MM.1S (cell line): Measurements from ENCODE around the gene TARBP2.
A peak's percentile ranks its signal among the peaks of the same experiment; 100 is the strongest.

Experiments
- DNase-seq: peaks from one replicate; pipeline ENCODE4 v3.0.0-alpha.2; 2015
- H2AFZ ChIP-seq: fragments of 300-600 bp; sonication (generic); 2 replicates; pipeline ENCODE4 v1.6.0; 2016; ENCODE audit warnings: antibody characterized with exemption, low read length
- H3F3A ChIP-seq: fragments of 300-600 bp; sonication (generic); 2 replicates; pipeline ENCODE4 v1.6.1; 2016; ENCODE audit warnings: mild to moderate bottlenecking, antibody characterized with exemption, low read length, moderate library complexity, mixed read lengths; ENCODE audit not compliant: insufficient read depth
- H3K27ac ChIP-seq: fragments of 300-600 bp; sonication (generic); 2 replicates; pipeline ENCODE4 v1.5.1; 2016; ENCODE audit warnings: mild to moderate bottlenecking, low read length
- H3K27me3 ChIP-seq: fragments of 300-600 bp; sonication (generic); replicated peaks from 2 replicates; pipeline ENCODE4 v1.6.0; 2016; ENCODE audit warnings: low read length; ENCODE audit not compliant: insufficient read depth
- H3K36me3 ChIP-seq: fragments of 300-600 bp; sonication (generic); replicated peaks from 2 replicates; pipeline ENCODE4 v1.6.1; 2016; ENCODE audit warnings: mild to moderate bottlenecking, low read length, mixed read lengths; ENCODE audit not compliant: insufficient read depth
- H3K4me1 ChIP-seq: fragments of 300-600 bp; sonication (generic); 2 replicates; pipeline ENCODE4 v1.6.1; 2016; ENCODE audit warnings: low read length, mixed read lengths
- H3K4me2 ChIP-seq: fragments of 300-600 bp; sonication (generic); 2 replicates; pipeline ENCODE4 v1.6.0; 2016; ENCODE audit warnings: low read depth, low read length
- H3K4me3 ChIP-seq: fragments of 300-600 bp; sonication (generic); 2 replicates; pipeline ENCODE4 v1.5.1; 2016; ENCODE audit warnings: low read length, mixed read lengths
- H3K79me2 ChIP-seq: fragments of 300-600 bp; sonication (generic); 2 replicates; pipeline ENCODE4 v1.6.1; 2016; ENCODE audit warnings: mixed run types, low read length, mixed read lengths
- H3K9ac ChIP-seq: fragments of 300-600 bp; sonication (generic); 2 replicates; pipeline ENCODE4 v1.6.1; 2016; ENCODE audit warnings: low read length, mixed read lengths
- H3K9me2 ChIP-seq: fragments of 300-600 bp; sonication (generic); replicated peaks from 2 replicates; pipeline ENCODE4 v1.6.1; 2016; ENCODE audit warnings: mild to moderate bottlenecking, low read length, mixed read lengths; ENCODE audit not compliant: insufficient read depth
- H3K9me3 ChIP-seq: fragments of 300-600 bp; sonication (generic); replicated peaks from 2 replicates; pipeline ENCODE4 v1.6.1; 2016; ENCODE audit warnings: mild to moderate bottlenecking, low read length, mixed read lengths; ENCODE audit not compliant: insufficient read depth
- H4K20me1 ChIP-seq: fragments of 300-600 bp; sonication (generic); 2 replicates; pipeline ENCODE4 v1.6.1; 2016; ENCODE audit warnings: mild to moderate bottlenecking, low read length, moderate library complexity, mixed read lengths; ENCODE audit not compliant: insufficient read depth
- EZH2 ChIP-seq: fragments of 300-600 bp; sonication (generic); optimal IDR thresholded peaks from 2 replicates; pipeline ENCODE3; 2017; ENCODE audit warnings: low read depth, mild to moderate bottlenecking, antibody characterized with exemption, low read length, mixed read lengths
- EZH2phosphoT487 ChIP-seq: fragments of 300-600 bp; sonication (generic); IDR thresholded peaks from 2 replicates; pipeline ENCODE4 v1.6.1; 2018; ENCODE audit warnings: antibody characterized with exemption, low read length
- TF ChIP-seq, protein P1 (sequence below): fragments of 300-600 bp; sonication (generic); IDR thresholded peaks from 2 replicates; pipeline ENCODE4 v1.5.1; 2016; ENCODE audit warnings: antibody characterized with exemption, low read length, mixed read lengths

Gene TARBP2

DNA sequence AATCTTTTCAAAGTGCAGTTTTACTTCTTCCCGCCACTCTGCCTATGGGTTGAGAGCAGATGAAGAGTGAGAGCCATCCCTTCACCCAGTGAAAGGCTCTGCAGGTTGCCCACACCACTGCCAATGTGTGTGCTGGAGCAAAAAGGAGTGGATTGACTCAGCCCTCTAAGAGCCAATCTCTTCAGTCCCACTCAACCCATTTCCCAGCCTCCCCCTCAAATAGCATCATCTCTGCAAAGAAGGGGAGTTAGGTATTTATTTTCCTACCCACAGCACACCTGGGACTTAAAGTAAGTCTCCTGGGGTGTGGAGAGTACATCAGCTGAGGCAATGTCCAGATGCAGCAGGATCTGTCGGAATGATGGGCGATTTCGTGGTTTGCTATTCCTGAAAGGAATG, 17.1 kb upstream of the TARBP2 start:
- Histone ChIP-seq H3K36me3 (peaks cover 22% of the 10 kb centered on the region; the same call in 1 of the 2 replicates), H3K79me2 (peaks cover 26% of the 10 kb centered on the region), H3K4me3 (no peak overlapping the region), H3K27me3 (no peaks in the 10 kb centered on the region), H3K4me1 (peaks cover 19% of the 10 kb centered on the region), H3K9me2 (no peaks in the 10 kb centered on the region), H3K9ac (no peak overlapping the region), H3K9me3 (no peaks in the 10 kb centered on the region), H2AFZ (no peak overlapping the region), H3F3A (peaks cover 73% of the 10 kb centered on the region), H3K27ac (peak overlapping the region; percentile 9; the same call in 1 of the 2 replicates), H4K20me1 (peaks cover 7% of the 10 kb centered on the region; the same call in 1 of the 2 replicates), H3K4me2 (no peak overlapping the region)
- no peak for TF ChIP-seq EZH2phosphoT487
- TF ChIP-seq EZH2: no peak
- TF ChIP-seq, protein P1, sequence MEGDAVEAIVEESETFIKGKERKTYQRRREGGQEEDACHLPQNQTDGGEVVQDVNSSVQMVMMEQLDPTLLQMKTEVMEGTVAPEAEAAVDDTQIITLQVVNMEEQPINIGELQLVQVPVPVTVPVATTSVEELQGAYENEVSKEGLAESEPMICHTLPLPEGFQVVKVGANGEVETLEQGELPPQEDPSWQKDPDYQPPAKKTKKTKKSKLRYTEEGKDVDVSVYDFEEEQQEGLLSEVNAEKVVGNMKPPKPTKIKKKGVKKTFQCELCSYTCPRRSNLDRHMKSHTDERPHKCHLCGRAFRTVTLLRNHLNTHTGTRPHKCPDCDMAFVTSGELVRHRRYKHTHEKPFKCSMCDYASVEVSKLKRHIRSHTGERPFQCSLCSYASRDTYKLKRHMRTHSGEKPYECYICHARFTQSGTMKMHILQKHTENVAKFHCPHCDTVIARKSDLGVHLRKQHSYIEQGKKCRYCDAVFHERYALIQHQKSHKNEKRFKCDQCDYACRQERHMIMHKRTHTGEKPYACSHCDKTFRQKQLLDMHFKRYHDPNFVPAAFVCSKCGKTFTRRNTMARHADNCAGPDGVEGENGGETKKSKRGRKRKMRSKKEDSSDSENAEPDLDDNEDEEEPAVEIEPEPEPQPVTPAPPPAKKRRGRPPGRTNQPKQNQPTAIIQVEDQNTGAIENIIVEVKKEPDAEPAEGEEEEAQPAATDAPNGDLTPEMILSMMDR: no peak
- no peak for DNase-seq

GRCh38 chr12:53484686-53485575, 16.2 kb upstream of the TARBP2 start:
- TF ChIP-seq, protein P1: no peak
- TF ChIP-seq EZH2: no peak
- TF ChIP-seq EZH2phosphoT487: no peak
- Histone ChIP-seq H3K79me2 (peaks cover 16% of the 10 kb centered on the region), H3K27me3 (no peaks in the 10 kb centered on the region), H3K9me3 (no peaks in the 10 kb centered on the region), H3K4me3 (no peak overlapping the region), H3K4me2 (no peak overlapping the region), H2AFZ (no peak overlapping the region), H3K36me3 (peaks cover 12% of the 10 kb centered on the region; the same call in 1 of the 2 replicates), H3K9me2 (no peaks in the 10 kb centered on the region), H3F3A (peaks cover 68% of the 10 kb centered on the region), H3K27ac (peak overlapping the region; percentile 1; the same call in 1 of the 2 replicates), H4K20me1 (peaks cover 7% of the 10 kb centered on the region; the same call in 1 of the 2 replicates), H3K9ac (no peak overlapping the region), H3K4me1 (peaks cover 9% of the 10 kb centered on the region)
- no peak for DNase-seq

GRCh38 chr12:53485955-53486735, 14.9 kb upstream of the TARBP2 start:
- H3F3A ChIP-seq: peaks cover 56% of the 10 kb centered on the region
- H3K4me1 ChIP-seq: no peaks in the 10 kb centered on the region
- no peak overlapping the region for H3K9ac ChIP-seq
- TF ChIP-seq, protein P1: no peak
- no peak for TF ChIP-seq EZH2phosphoT487
- no peak for TF ChIP-seq EZH2
- no peak overlapping the region for H3K27ac ChIP-seq
- 0 out of 2 replicates have a peak, but pooled peaks cover 4% of the 10 kb centered on the region for H4K20me1 ChIP-seq
- no peaks in the 10 kb centered on the region for H3K9me2 ChIP-seq
- 0 out of 2 replicates have a peak, but pooled peaks cover 6% of the 10 kb centered on the region for H3K36me3 ChIP-seq
- H3K4me3 ChIP-seq: no peak overlapping the region
- H3K9me3 ChIP-seq: no peaks in the 10 kb centered on the region
- DNase-seq: no peak
- H3K79me2 ChIP-seq: peaks cover 7% of the 10 kb centered on the region; the same call in 1 of the 2 replicates
- no peak overlapping the region for H2AFZ ChIP-seq
- no peaks in the 10 kb centered on the region for H3K27me3 ChIP-seq
- H3K4me2 ChIP-seq: no peak overlapping the region
